Measurements from ENCODE around the gene SH3TC1.

GRCh38 chr4:8265171-8265929, 66.3 kb downstream of the SH3TC1 start:
- TF ChIP-seq HES2 (IDR thresholded peaks at IDR 0.05): no peak
- TF ChIP-seq CTCF (IDR thresholded peaks at IDR 0.05): no peak
- no peak for TF ChIP-seq EP300 (IDR thresholded peaks at IDR 0.05)
- no peak for TF ChIP-seq POLR2A (IDR thresholded peaks at IDR 0.05; ENCODE audit: low read length)
